Fibroblast of peridontal ligament (primary cell): ENCODE data around the gene BTN1A1.
"Not testable (repeated sequence)": the region's sequence is repeated elsewhere in the genome, so short reads cannot be mapped to it uniquely, and the experiment has no call there.

ENCODE experiments used
- DNase-seq: peaks from one replicate; pipeline ENCODE4 v3.0.0-alpha.2; 2010; ENCODE audit errors: extremely low read depth

The BTN1A1 gene

GRCh38 chr6:26511033-26511432 is 10.9 kb downstream of the BTN1A1 start:
- not testable (repeated sequence) for DNase-seq

- DNase-seq, result no peak
These were observed 14.9 kb downstream of the BTN1A1 start for GRCh38 chr6:26514984-26515383.

DNA sequence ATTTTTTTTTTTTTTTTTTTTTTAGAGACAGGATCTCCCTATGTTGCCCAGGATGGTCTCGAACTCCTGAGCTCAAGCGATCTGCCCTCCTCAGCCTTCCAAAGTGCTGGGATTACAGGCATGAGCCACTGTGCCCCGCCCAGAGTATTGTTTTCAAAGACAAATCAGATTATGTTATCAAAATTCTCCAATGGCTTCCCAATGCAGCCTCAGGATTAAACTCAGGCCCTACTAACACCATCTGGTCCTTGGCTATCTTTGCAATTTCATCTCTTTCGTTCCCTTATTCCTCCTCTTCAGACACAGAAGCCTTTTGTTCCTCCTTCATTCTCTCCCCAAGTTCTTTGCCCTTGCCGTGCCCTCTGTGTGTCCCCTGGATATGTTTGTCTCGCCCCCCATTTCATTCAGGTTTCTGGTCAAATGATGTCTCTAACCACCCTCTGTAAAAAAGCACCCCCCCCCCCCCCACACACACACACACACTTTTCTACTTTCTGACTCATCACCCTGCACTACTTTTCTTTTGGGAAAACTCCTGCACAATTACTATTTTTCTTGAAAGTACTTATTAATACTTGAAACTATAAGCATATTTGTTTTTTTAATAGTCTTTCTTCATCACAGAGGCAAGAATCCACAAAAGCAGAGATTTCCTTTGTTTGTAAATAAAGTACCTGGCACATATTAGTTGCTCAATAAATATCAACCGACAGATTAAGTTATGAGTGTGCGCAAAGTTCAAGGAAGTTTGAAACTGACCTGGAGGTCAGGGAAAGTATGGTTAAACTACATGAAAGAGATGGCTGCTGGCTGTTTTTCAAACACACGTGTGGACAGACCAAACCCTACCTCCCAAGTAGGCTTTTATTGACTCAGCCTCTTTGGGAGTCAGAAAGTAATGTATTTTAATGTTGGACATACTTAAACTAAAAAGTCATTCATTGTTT is 16.7 kb downstream of the BTN1A1 start:
- DNase-seq, result no peak

- no peak for DNase-seq
These were observed 19.3 kb downstream of the BTN1A1 start for GRCh38 chr6:26519359-26519758.

- DNase-seq, result no peak
These were observed 20.2 kb downstream of the BTN1A1 start for GRCh38 chr6:26520237-26520849.

DNA sequence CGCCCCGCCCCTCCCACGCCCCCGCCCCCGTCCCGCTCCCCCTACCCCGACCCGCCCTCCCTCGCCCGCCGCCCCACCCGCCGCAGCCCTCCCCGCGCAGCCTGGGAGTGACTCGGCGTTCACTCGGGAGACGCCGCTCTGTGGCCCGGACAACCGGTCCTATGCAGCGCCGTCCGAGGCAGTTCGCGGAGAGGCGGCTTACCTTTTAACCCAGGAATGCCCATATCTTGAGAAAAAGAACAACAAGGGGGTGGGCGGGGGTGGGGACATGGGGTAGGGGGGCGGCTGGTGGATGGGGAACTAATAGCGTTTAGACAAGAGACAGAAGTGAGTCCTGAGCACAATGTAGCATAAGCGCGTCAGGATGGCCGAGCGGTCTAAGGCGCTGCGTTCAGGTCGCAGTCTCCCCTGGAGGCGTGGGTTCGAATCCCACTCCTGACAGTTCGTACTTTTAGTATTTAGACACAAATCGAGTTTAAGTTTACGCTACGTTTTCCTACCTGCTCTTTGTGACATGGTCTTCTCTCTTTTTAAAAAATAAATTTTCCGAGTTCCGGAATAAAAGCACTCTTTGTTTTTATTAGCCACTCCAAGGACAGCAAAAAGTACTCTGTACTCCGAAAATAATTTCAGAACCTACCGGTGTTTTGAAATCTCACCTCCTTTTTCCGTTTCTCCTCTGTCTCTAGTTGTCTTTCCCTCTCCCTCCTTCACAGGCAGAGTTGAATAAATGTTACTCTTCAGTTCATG is 20.9 kb downstream of the BTN1A1 start:
- DNase-seq, result peak; percentile 81

DNA sequence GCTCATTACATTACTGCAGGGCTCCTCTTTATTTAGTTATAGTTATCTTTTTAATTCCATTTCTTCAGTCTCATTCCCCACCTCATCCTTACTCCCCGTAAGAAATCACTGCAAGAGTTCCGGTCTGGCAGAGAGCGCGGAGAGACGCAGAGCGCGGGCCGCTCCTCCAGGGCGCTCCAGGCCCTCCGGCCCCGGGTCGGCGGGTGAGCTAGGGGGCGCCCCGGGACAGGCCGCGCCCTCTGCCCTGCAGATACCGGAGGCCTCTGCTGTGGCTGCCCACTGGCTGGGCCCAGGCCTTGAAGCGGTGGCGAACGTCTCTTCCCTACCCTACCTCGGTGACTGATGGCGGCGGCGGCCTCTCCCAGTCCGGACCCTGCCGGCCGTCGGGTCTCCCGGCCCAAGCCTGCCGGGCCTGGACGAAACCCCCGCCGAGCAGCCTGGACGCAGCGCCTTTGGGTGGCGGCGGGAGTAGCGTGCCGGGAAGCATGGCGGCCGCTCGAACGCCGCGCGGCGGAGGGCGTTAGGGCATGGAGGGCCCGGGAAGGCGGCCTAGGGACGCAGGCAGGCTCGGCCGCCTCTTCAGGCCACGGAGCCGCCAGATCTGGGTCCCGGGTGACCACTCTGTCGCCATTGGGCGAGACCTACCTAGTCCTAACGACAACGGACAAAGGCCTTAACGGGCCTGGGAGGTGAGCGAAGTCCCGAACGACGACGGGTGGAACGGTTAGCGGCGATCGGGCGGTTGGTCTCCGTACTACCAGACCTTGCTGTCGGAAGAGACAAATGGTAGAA is 21.7 kb downstream of the BTN1A1 start:
- DNase-seq, result peak; percentile 70

DNA sequence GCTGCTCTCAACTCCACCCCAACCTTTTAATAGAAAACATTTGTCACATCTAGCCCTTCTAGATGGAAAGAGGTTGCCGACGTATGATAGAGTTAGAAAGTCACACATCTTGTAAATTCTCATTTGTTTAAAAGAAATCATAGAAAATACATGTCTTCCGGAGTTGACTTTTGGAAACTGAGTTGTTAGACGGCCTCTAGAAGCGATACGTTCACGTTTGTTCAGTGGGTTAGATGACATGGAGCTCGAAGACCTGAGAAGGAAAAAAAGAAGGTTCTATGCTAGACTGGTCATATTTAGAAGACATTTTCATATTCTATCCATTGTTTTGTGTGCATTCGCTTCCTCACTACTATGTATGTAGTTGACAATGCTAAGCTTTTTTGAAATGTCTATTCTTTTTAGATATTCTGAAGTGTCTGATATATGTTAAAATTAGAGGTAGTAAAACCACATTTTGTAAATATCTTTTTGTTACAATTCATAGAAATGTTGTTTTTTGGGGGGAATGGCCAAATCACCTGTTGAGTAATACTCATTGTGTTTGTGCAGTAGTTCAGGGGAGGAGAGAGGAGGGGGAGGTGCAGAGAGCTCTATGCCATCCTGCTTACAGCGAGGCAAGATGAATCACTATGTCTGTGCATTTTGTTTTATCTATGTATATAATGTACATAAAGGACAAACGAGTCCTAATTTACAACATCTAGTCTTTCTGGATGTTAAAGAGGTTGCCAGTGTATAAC is 22.6 kb downstream of the BTN1A1 start:
- not testable (repeated sequence) for DNase-seq

- DNase-seq, result not testable (repeated sequence)
These were observed 24.2 kb downstream of the BTN1A1 start for GRCh38 chr6:26524314-26524713.

GRCh38 chr6:26524722-26525370 is 24.7 kb downstream of the BTN1A1 start:
- DNase-seq, result no peak

GRCh38 chr6:26525838-26526237 is 25.7 kb downstream of the BTN1A1 start:
- no peak for DNase-seq

- no peak for DNase-seq
These were observed 26.8 kb downstream of the BTN1A1 start for GRCh38 chr6:26526928-26527327.

- no peak for DNase-seq
These were observed 30.1 kb downstream of the BTN1A1 start for GRCh38 chr6:26530203-26530602.

GRCh38 chr6:26531897-26532296 is 31.8 kb downstream of the BTN1A1 start:
- no peak for DNase-seq

- DNase-seq, result peak; percentile 96
These were observed 32.8 kb downstream of the BTN1A1 start for GRCh38 chr6:26532699-26533531.

GRCh38 chr6:26533532-26533931 is 33.4 kb downstream of the BTN1A1 start:
- no peak for DNase-seq

GRCh38 chr6:26534681-26535465 is 34.8 kb downstream of the BTN1A1 start:
- DNase-seq, result no peak

- DNase-seq, result peak; percentile 84
These were observed 36.6 kb downstream of the BTN1A1 start for GRCh38 chr6:26536571-26537159.
